ENCODE results near the gene TRPT1.

GRCh38 chr11:64225608-64226506 is at the start of gene TRPT1, which contains the start of gene NUDT22:
- TF ChIP-seq ZNF274 (IDR thresholded peaks at IDR 0.05; ENCODE audit: low read depth, low read length) (no peak), SUZ12 (IDR thresholded peaks at IDR 0.05; ENCODE audit: extremely low read depth, insufficient read depth, insufficient read length) (no peak), YY1 (IDR thresholded peaks at IDR 0.05; ENCODE audit: insufficient read depth, insufficient read length) (no peak)

Measured in NT2/D1 (cell line).